Measurements from ENCODE around the gene NKG7. TPM values are rescaled to one million over a fixed set of nuclear protein-coding genes. Genes with fewer than 3 reads are reported as not detected.

Gene NKG7
- total and polyA plus RNA-seq, 12 donors, result 1.1 to 5.9 (median 2.8) TPM

- intact Hi-C loops (cut with DNase I), result no loop called here
- Histone ChIP-seq H3K4me1 (replicated peaks in 1 of 2) (peaks cover 0 to 7% of the 10 kb centered on the region in 2 donors), H3K4me3 (no peak overlapping the region), H3K27me3 (peaks cover 6% of the 10 kb centered on the region), H3K9me3 (replicated peaks in 1 of 3) (no peaks in the 10 kb centered on the region), H3K36me3 (replicated peaks in 1 of 2) (no peaks in the 10 kb centered on the region), H3K27ac (no peak overlapping the region)
- 79 to 82% (median 80%) methylated on average over 17 to 26 of the region's 26 CpGs for WGBS, 4 donors
- no peak for TF ChIP-seq POLR2A (IDR thresholded peaks at IDR 0.05)
- TF ChIP-seq, protein P1, sequence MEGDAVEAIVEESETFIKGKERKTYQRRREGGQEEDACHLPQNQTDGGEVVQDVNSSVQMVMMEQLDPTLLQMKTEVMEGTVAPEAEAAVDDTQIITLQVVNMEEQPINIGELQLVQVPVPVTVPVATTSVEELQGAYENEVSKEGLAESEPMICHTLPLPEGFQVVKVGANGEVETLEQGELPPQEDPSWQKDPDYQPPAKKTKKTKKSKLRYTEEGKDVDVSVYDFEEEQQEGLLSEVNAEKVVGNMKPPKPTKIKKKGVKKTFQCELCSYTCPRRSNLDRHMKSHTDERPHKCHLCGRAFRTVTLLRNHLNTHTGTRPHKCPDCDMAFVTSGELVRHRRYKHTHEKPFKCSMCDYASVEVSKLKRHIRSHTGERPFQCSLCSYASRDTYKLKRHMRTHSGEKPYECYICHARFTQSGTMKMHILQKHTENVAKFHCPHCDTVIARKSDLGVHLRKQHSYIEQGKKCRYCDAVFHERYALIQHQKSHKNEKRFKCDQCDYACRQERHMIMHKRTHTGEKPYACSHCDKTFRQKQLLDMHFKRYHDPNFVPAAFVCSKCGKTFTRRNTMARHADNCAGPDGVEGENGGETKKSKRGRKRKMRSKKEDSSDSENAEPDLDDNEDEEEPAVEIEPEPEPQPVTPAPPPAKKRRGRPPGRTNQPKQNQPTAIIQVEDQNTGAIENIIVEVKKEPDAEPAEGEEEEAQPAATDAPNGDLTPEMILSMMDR (IDR thresholded peaks at IDR 0.05), result no peak
- DNase-seq, result no peak
Observed at GRCh38 chr19:51325161-51325976, 47.1 kb downstream of the NKG7 start.

GRCh38 chr19:51324167-51324481, 48.3 kb downstream of the NKG7 start:
- no peak overlapping the region for H3K4me3 ChIP-seq
- TF ChIP-seq, protein P1 (IDR thresholded peaks at IDR 0.05), result no peak
- TF ChIP-seq POLR2A (IDR thresholded peaks at IDR 0.05), result no peak
- H3K27me3 ChIP-seq, result peaks cover 6% of the 10 kb centered on the region
- H3K36me3 ChIP-seq (replicated peaks in 1 of 2), result no peaks in the 10 kb centered on the region
- H3K4me1 ChIP-seq (replicated peaks in 1 of 2), result peaks cover 0 to 9% of the 10 kb centered on the region in 2 donors
- H3K9me3 ChIP-seq (replicated peaks in 1 of 3), result no peaks in the 10 kb centered on the region
- DNase-seq, result no peak
- intact Hi-C loops (cut with DNase I), result no loop called here
- 75 to 85% (median 81%) methylated on average over 6 of the region's 6 CpGs for WGBS, 4 donors
- no peak overlapping the region for H3K27ac ChIP-seq

GRCh38 chr19:51323481-51324166, 48.8 kb downstream of the NKG7 start:
- intact Hi-C loops (cut with DNase I), result no loop called here
- Histone ChIP-seq H3K4me1 (replicated peaks in 1 of 2) (peaks cover 0 to 9% of the 10 kb centered on the region in 2 donors), H3K36me3 (replicated peaks in 1 of 2) (no peaks in the 10 kb centered on the region), H3K27me3 (peaks cover 6% of the 10 kb centered on the region), H3K4me3 (no peak overlapping the region), H3K9me3 (replicated peaks in 1 of 3) (no peaks in the 10 kb centered on the region), H3K27ac (no peak overlapping the region)
- TF ChIP-seq POLR2A (IDR thresholded peaks at IDR 0.05), result no peak
- TF ChIP-seq, protein P1 (IDR thresholded peaks at IDR 0.05), result no peak
- no peak for DNase-seq
- 76 to 85% (median 80%) methylated on average over 9 to 29 of the region's 29 CpGs for WGBS, 4 donors

DNA sequence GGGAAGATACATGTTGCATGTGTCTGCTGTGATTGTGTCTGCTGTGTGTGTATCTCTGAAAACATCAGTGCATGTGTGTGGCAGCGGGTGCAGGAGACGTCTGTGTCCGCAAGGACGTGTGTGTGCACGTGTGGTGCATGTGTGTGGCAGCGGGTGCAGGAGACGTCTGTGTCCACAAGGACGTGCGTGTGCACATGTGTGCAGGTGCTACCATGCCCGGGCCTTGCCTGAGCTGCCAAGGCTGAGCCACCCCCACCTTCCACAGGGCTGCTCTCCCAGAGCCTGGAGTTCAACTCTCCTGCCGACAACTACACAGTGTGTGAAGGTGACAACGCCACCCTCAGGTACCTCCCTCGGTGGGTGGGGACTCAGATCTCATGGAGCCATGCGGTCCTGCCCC, 50.7 kb downstream of the NKG7 start:
- no peaks in the 10 kb centered on the region for H3K9me3 ChIP-seq (replicated peaks in 1 of 3)
- intact Hi-C loops (cut with DNase I), result no loop called here
- DNase-seq, result no peak
- peaks cover under 1% of the 10 kb centered on the region for H3K27me3 ChIP-seq
- no peaks in the 10 kb centered on the region for H3K36me3 ChIP-seq (replicated peaks in 1 of 2)
- TF ChIP-seq, protein P1 (IDR thresholded peaks at IDR 0.05), result no peak
- TF ChIP-seq POLR2A (IDR thresholded peaks at IDR 0.05), result no peak
- 40 to 70% (median 69%) methylated on average over 1 to 14 of the region's 14 CpGs for WGBS, 4 donors
- no peak overlapping the region for H3K27ac ChIP-seq
- H3K4me3 ChIP-seq, result no peak overlapping the region
- H3K4me1 ChIP-seq (replicated peaks in 1 of 2), result peaks cover 0 to 4% of the 10 kb centered on the region in 2 donors

Other genes starting within 250 kb of the NKG7 start
- gene SIGLEC9, start 247.7 kb downstream of the NKG7 start, total RNA-seq, result 10 to 100 TPM in 6 of 9 donors, 1 to 10 TPM in 3; 1.5 to 29.7 (median 16.8) TPM
- 1 to 10 TPM; 3.6 to 7.6 (median 4.6) TPM for gene SIGLEC9, start 247.7 kb downstream of the NKG7 start, polyA plus RNA-seq
- gene SIGLEC7, start 230.4 kb downstream of the NKG7 start, total RNA-seq, result 10 to 100 TPM in 5 of 9 donors, 1 to 10 TPM in 3, under 1 TPM in 1; 1.00 to 13.1 (median 10.1) TPM
- gene SIGLEC7, start 230.4 kb downstream of the NKG7 start, polyA plus RNA-seq, result 1 to 10 TPM; 2.3 to 8.6 (median 3.8) TPM
- gene CD33, start 147.6 kb downstream of the NKG7 start, total RNA-seq, result 10 to 100 TPM in 5 of 9 donors, 1 to 10 TPM in 4; 2.2 to 21.8 (median 12.9) TPM
- 10 to 100 TPM in 1 of 3 donors, 1 to 10 TPM in 2; 2.7 to 14.4 (median 4.9) TPM for gene CD33, start 147.6 kb downstream of the NKG7 start, polyA plus RNA-seq
- 1 to 10 TPM in 1 of 9 donors, not detected in 8; 1.0 TPM for gene SIGLECL1, start 121.6 kb downstream of the NKG7 start, total RNA-seq
- gene SIGLECL1, start 121.6 kb downstream of the NKG7 start, polyA plus RNA-seq, result not detected
- gene IGLON5, start 61.0 kb downstream of the NKG7 start, total RNA-seq, result 1 to 10 TPM in 3 of 9 donors, under 1 TPM in 4, not detected in 2; 0.13 to 2.3 (median 0.67) TPM
- 1 to 10 TPM; 1.3 to 3.4 (median 2.0) TPM for gene IGLON5, start 61.0 kb downstream of the NKG7 start, polyA plus RNA-seq
- 1 to 10 TPM; 1.0 to 3.7 (median 2.5) TPM for gene VSIG10L, start 30.5 kb downstream of the NKG7 start, total RNA-seq
- gene VSIG10L, start 30.5 kb downstream of the NKG7 start, polyA plus RNA-seq, result 1 to 10 TPM; 2.7 to 6.0 (median 4.1) TPM
- gene ETFB, start 6.3 kb downstream of the NKG7 start, total RNA-seq, result 100 to 1,000 TPM; 179 to 470 (median 242) TPM
- gene ETFB, start 6.3 kb downstream of the NKG7 start, polyA plus RNA-seq, result 100 to 1,000 TPM; 110 to 304 (median 159) TPM
- 1 to 10 TPM in 5 of 9 donors, not detected in 4; 1.4 to 2.8 (median 2.4) TPM for gene CLDND2, start 3.7 kb downstream of the NKG7 start, total RNA-seq
- 10 to 100 TPM in 1 of 3 donors, 1 to 10 TPM in 1, under 1 TPM in 1; 0.73 to 11.7 (median 5.5) TPM for gene CLDND2, start 3.7 kb downstream of the NKG7 start, polyA plus RNA-seq
- not detected for gene LIM2, start 15.3 kb upstream of the NKG7 start, total RNA-seq
- not detected for gene LIM2, start 15.3 kb upstream of the NKG7 start, polyA plus RNA-seq
- gene C19orf84, start 17.9 kb upstream of the NKG7 start, total RNA-seq, result under 1 TPM in 2 of 9 donors, not detected in 7; 0.11 to 0.41 TPM
- under 1 TPM in 1 of 3 donors, not detected in 2; 0.10 TPM for gene C19orf84, start 17.9 kb upstream of the NKG7 start, polyA plus RNA-seq
- gene SIGLEC10, start 45.0 kb upstream of the NKG7 start, total RNA-seq, result 10 to 100 TPM in 7 of 9 donors, 1 to 10 TPM in 1, under 1 TPM in 1; 0.89 to 70.7 (median 22.6) TPM
- gene SIGLEC10, start 45.0 kb upstream of the NKG7 start, polyA plus RNA-seq, result 10 to 100 TPM in 2 of 3 donors, 1 to 10 TPM in 1; 9.7 to 19.1 (median 11.7) TPM
- gene SIGLEC8, start 85.8 kb upstream of the NKG7 start, total RNA-seq, result 10 to 100 TPM in 3 of 9 donors, 1 to 10 TPM in 5, under 1 TPM in 1; 0.33 to 34.0 (median 9.0) TPM
- gene SIGLEC8, start 85.8 kb upstream of the NKG7 start, polyA plus RNA-seq, result 1 to 10 TPM; 1.1 to 3.0 (median 2.4) TPM
- gene CEACAM18, start 105.9 kb upstream of the NKG7 start, total RNA-seq, result not detected
- gene CEACAM18, start 105.9 kb upstream of the NKG7 start, polyA plus RNA-seq, result not detected
- 1 to 10 TPM in 4 of 9 donors, under 1 TPM in 3, not detected in 2; 0.30 to 3.1 (median 1.0) TPM for gene SIGLEC12, start 129.1 kb upstream of the NKG7 start, total RNA-seq
- 1 to 10 TPM in 1 of 3 donors, under 1 TPM in 2; 0.34 to 1.2 (median 0.48) TPM for gene SIGLEC12, start 129.1 kb upstream of the NKG7 start, polyA plus RNA-seq
- gene SIGLEC6, start 159.0 kb upstream of the NKG7 start, total RNA-seq, result under 1 TPM in 2 of 9 donors, not detected in 7; 0.06 to 0.18 TPM
- not detected for gene SIGLEC6, start 159.0 kb upstream of the NKG7 start, polyA plus RNA-seq
- gene ZNF175, start 198.6 kb upstream of the NKG7 start, total RNA-seq, result 10 to 100 TPM in 4 of 9 donors, 1 to 10 TPM in 5; 2.5 to 14.5 (median 6.9) TPM
- 1 to 10 TPM; 2.1 to 6.5 (median 3.4) TPM for gene ZNF175, start 198.6 kb upstream of the NKG7 start, polyA plus RNA-seq

All from adrenal gland (tissue), 12 donors.